Cardiac muscle cell (in vitro differentiated cells and primary cell): ENCODE measurements around the gene GPR27. TPM values are rescaled to one million over a fixed set of nuclear protein-coding genes. Genes with fewer than 3 reads are reported as not detected.

Experiments
- DNase-seq, 2 donors: peaks; one replicate each; pipeline versions ENCODE4 v3.0.0 to v3.0.0-alpha.2; 2010 to 2017; ENCODE audit warnings: low read depth in 1 of 2, low spot score in 1 of 2
- H3K27ac ChIP-seq: fragments of 200-600 bp; sonication (generic); 2 replicates; pipeline ENCODE4 v1.5.1; 2016
- H3K27me3 ChIP-seq: fragments of 200-600 bp; sonication (generic); 2 replicates; pipeline ENCODE4 v1.6.0; 2016; ENCODE audit warnings: control low read depth
- H3K36me3 ChIP-seq: fragments of 200-600 bp; sonication (generic); 2 replicates; pipeline ENCODE4 v1.5.1; 2016; ENCODE audit warnings: control low read depth
- H3K4me1 ChIP-seq: fragments of 200-600 bp; sonication (generic); 2 replicates; pipeline ENCODE4 v1.8.1; 2017; ENCODE audit warnings: low read depth, mild to moderate bottlenecking, mixed run types
- H3K4me3 ChIP-seq: fragments of 200-600 bp; sonication (generic); 2 replicates; pipeline ENCODE4 v1.5.1; 2016; ENCODE audit warnings: mild to moderate bottlenecking
- H3K9me3 ChIP-seq: fragments of 200-600 bp; sonication (generic); 2 replicates; pipeline ENCODE4 v1.5.1; 2017; ENCODE audit warnings: low read depth, mild to moderate bottlenecking, control low read depth
- polyA plus RNA-seq: library from polyadenylated mRNA; unstranded; fragments of >200 nt; fragmentation: Nextera tagmentation; extraction: Ambion mirVana; gene quantifications from 2 replicates; pipeline ENCODE4 v1.2.1, GENCODE V29; 2016
- total RNA-seq: library from RNA; depleted of rRNA; stranded (reverse); fragments of >200 nt; gene quantifications from 2 replicates; pipeline ENCODE4 v1.2.3, GENCODE V29; 2016
- TF ChIP-seq, protein P1 (sequence below): IDR thresholded peaks from 2 replicates; pipeline ENCODE4 v1.5.1; 2012; ENCODE audit warnings: low read depth, mild to moderate bottlenecking, low read length

GPR27 gene
- total and polyA plus RNA-seq, 2 experiments from 2014 or later = 12.9 to 23.8 TPM

DNA sequence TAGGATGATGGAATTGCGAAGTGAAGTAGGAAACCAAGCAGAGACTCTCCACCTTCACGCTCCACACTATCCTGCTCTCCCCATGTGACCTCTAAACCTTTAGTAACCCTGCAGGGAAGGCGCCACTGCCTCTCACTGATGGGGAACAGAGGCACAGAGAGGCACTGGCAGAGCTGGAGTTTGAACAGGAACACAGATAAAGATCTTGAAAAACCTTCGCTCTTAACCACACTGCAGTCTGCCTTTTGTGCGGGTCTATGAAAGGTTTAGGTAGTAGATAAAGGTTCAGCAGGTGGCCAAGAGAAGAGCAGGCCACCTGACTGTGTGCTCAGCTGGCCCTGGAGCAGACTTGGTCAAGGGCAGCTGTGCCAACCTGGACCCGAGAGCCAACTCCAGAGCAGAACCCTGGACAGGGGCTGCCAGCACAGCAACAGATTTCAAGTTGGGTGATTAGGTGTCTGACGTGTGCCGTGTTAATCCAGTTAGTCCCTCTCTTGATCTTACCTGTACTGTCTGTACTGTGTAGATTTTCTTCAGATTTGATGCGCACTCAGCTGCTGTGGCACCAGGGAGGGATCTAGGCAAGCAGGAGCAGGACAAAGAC, 43.6 kb upstream of the GPR27 start:
- DNase-seq = no peak
- Histone ChIP-seq H3K4me3 (no peak overlapping the region), H3K27ac (no peak overlapping the region), H3K36me3 (no peaks in the 10 kb centered on the region), H3K4me1 (no peaks in the 10 kb centered on the region), H3K9me3 (no peaks in the 10 kb centered on the region), H3K27me3 (no peaks in the 10 kb centered on the region)
- TF ChIP-seq, protein P1, sequence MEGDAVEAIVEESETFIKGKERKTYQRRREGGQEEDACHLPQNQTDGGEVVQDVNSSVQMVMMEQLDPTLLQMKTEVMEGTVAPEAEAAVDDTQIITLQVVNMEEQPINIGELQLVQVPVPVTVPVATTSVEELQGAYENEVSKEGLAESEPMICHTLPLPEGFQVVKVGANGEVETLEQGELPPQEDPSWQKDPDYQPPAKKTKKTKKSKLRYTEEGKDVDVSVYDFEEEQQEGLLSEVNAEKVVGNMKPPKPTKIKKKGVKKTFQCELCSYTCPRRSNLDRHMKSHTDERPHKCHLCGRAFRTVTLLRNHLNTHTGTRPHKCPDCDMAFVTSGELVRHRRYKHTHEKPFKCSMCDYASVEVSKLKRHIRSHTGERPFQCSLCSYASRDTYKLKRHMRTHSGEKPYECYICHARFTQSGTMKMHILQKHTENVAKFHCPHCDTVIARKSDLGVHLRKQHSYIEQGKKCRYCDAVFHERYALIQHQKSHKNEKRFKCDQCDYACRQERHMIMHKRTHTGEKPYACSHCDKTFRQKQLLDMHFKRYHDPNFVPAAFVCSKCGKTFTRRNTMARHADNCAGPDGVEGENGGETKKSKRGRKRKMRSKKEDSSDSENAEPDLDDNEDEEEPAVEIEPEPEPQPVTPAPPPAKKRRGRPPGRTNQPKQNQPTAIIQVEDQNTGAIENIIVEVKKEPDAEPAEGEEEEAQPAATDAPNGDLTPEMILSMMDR = no peak

DNA sequence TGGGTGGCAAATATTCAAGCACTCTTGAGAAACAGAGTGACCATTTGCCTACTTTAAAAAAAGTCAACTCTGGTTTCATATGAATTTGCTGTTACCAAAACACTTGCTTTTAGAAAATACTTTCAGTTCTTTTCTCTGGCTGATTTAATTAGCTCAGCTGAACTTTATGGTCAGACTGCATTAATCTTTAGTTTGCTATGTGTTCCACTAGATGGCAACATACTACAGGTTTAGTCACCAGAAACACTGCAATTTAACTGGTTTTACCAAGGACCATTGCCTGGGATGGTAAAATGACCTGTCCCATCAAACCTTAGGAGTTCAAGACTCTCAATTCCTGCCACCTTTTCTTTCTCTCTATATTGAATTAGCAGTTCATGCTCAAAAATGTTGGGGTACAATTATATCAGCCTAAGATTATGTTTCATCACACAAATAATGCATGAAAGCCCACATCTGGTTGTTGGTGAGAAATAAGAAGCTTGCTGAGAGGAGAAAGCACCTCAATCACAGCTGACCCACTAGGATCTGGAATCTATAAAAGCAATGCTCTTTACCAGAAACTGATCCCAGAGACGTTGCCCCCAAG, 42.7 kb upstream of the GPR27 start:
- no peaks in the 10 kb centered on the region for H3K9me3 ChIP-seq
- peak; percentile 57 to 72 for DNase-seq
- no peaks in the 10 kb centered on the region for H3K4me1 ChIP-seq
- H3K27me3 ChIP-seq = no peaks in the 10 kb centered on the region
- no peak overlapping the region for H3K4me3 ChIP-seq
- H3K27ac ChIP-seq = no peak overlapping the region
- TF ChIP-seq, protein P1 = peak; percentile 60
- H3K36me3 ChIP-seq = no peaks in the 10 kb centered on the region

DNA sequence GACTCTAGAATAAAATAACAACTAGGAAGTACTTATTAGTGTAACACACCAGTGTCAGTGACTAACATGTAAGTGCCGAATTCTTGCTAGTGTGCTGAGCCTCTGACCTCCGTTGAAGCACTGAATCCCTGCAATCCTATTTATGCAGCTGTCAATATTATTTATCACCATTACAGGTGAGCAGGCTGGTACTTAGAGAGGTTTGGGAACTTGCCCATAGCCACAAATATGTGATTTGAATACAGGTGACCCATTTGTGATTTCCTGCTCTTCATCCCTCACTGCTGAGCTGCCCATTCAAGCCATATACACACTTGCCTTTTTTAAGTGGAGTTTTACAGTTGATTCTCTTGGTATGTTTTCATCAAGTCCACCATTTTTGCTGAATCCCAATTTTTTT, 40.6 kb upstream of the GPR27 start:
- TF ChIP-seq, protein P1 = no peak
- Histone ChIP-seq H3K4me1 (no peaks in the 10 kb centered on the region), H3K27ac (no peak overlapping the region), H3K36me3 (no peaks in the 10 kb centered on the region), H3K27me3 (no peaks in the 10 kb centered on the region), H3K4me3 (no peak overlapping the region), H3K9me3 (no peaks in the 10 kb centered on the region)
- no peak for DNase-seq

DNA sequence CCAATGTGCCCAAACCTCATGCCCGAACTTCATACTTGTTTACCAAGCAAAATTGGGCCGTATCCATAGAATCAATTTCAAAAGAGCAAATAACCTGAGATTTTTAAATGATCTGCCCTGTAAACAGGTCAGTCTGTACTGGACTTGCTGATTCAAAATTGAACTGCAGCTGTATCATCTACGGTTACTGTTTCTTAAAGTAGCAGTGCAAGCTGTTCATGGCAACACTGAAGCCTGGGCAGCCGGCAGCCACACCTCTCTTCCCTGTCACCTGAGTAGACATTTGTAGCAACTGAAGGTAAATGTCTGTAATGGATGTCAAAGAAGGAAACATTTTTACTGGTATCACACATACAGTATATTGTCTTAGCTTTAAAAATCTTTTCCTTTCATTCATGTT, 39.1 kb upstream of the GPR27 start:
- Histone ChIP-seq H3K4me3 (no peak overlapping the region), H3K27ac (no peak overlapping the region), H3K9me3 (no peaks in the 10 kb centered on the region), H3K27me3 (no peaks in the 10 kb centered on the region), H3K4me1 (no peaks in the 10 kb centered on the region), H3K36me3 (no peaks in the 10 kb centered on the region)
- TF ChIP-seq, protein P1 = no peak
- no peak for DNase-seq

DNA sequence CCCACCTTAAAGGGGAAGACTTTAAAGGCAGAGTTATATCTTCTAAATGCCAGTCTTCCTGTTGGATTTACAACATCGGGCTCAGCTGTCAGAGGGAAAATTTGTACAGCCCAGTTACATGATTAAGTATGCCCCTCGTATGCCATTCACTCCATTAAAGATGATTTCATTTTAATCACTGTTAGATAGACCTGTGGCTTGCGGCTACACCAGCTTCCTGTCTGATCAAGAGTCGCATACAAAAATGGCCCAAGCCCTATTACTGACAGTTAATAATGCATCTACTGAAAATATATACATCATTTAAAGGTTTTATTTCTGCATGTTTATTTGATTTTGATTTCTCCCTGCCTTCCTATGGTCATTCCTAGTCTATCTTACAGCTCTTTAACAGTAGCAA, 35.6 kb upstream of the GPR27 start:
- no peak overlapping the region for H3K27ac ChIP-seq
- TF ChIP-seq, protein P1 = no peak
- H3K36me3 ChIP-seq = no peaks in the 10 kb centered on the region
- H3K27me3 ChIP-seq = peaks cover 15% of the 10 kb centered on the region
- no peaks in the 10 kb centered on the region for H3K9me3 ChIP-seq
- no peak for DNase-seq
- H3K4me3 ChIP-seq = no peak overlapping the region
- H3K4me1 ChIP-seq = no peaks in the 10 kb centered on the region
